ENCODE measurements around the gene TOMM7.
"Not testable (repeated sequence)": the region's sequence is repeated elsewhere in the genome, so short reads cannot be mapped to it uniquely, and the experiment has no call there.

Gene TOMM7

GRCh38 chr7:22779730-22780323, 42.8 kb downstream of the TOMM7 start:
- not testable (repeated sequence) for DNase-seq

GRCh38 chr7:22776964-22777363, 45.7 kb downstream of the TOMM7 start:
- no peak for DNase-seq

- DNase-seq, result no peak
Observed at GRCh38 chr7:22772885-22773284, 49.8 kb downstream of the TOMM7 start.

GRCh38 chr7:22771872-22772228, 50.8 kb downstream of the TOMM7 start:
- DNase-seq, result no peak

GRCh38 chr7:22771194-22771871, 51.3 kb downstream of the TOMM7 start:
- DNase-seq, result no peak

- DNase-seq, result no peak
Observed at GRCh38 chr7:22765609-22766008, 57.0 kb downstream of the TOMM7 start.

Measured in activated CD4-positive, alpha-beta T cell treated with anti-CD3 and anti-CD28 coated beads, Interleukin-2, amount 50 U/mL, for 16 hours (primary cell).